Measurements from ENCODE around the gene TOR4A. TPM values are rescaled to one million over a fixed set of nuclear protein-coding genes. Genes with fewer than 3 reads are reported as not detected.
A peak's percentile ranks its signal among the peaks of the same experiment; 100 is the strongest.

The TOR4A gene
- total and polyA plus RNA-seq, 9 of the 15 experiments (the other 6 are each of a cell fraction or from before 2014, with no cell fraction given), result 3.9 to 49.2 (median 8.8) TPM

DNA sequence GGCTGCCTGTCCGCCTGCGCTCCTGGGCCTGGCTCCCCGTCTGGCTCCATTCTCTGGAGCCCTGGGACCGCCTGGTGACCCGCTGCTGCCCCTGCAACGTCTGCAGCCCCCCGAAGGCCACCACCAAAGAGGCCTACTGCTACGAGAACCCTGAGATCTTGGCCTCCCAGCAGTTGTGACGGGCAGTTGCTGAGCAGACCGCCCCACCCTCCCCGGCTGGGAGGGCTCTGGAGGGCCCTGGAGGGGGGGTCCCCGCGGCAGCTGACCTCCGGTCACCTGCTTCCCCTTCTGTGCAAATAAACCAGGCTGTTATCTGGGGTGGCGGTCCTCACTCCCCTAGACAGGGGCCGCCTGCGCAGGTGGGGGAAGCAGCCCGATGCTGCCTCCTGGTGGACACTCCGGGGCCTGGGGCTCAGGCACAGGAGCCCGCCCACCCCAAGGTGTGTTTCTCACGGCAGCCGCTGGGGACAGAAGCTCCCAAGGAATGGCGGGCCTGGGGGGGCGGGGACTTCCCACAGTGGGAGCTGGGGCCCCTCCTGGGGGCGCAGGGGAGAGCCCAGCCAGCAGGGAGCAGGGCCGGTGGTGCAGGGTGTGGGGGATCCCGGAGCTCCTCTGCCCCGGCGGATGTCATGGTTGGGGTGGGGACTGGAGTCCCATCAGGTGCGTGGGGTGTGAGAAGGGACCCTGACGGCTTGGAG, 41.1 kb upstream of the TOR4A start (continued):
- TF ChIP-seq E2F1 (CRISPR knock-in tag; IDR thresholded peaks at IDR 0.05), result peak; percentile 87
- TF ChIP-seq, protein P1, sequence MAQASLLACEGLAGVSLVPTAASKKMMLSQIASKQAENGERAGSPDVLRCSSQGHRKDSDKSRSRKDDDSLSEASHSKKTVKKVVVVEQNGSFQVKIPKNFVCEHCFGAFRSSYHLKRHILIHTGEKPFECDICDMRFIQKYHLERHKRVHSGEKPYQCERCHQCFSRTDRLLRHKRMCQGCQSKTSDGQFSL (CRISPR knock-in tag; IDR thresholded peaks at IDR 0.05), result peak; percentile 96
- TF ChIP-seq, protein P1 (tag; IDR thresholded peaks at IDR 0.05), result peak in 1 of 2 experiments; percentile 89; a peak in 2 of 4 replicates
- TF ChIP-seq ZKSCAN8 (CRISPR knock-in tag; IDR thresholded peaks at IDR 0.05), result no peak
- TF ChIP-seq, protein P2, sequence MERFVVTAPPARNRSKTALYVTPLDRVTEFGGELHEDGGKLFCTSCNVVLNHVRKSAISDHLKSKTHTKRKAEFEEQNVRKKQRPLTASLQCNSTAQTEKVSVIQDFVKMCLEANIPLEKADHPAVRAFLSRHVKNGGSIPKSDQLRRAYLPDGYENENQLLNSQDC (CRISPR knock-in tag; IDR thresholded peaks at IDR 0.05), result no peak
- TF ChIP-seq ZNF224 (CRISPR knock-in tag; IDR thresholded peaks at IDR 0.05), result no peak
- no peak for TF ChIP-seq ARID3B (CRISPR knock-in tag; IDR thresholded peaks at IDR 0.05; ENCODE audit: borderline replicate concordance)
- TF ChIP-seq, protein P3, sequence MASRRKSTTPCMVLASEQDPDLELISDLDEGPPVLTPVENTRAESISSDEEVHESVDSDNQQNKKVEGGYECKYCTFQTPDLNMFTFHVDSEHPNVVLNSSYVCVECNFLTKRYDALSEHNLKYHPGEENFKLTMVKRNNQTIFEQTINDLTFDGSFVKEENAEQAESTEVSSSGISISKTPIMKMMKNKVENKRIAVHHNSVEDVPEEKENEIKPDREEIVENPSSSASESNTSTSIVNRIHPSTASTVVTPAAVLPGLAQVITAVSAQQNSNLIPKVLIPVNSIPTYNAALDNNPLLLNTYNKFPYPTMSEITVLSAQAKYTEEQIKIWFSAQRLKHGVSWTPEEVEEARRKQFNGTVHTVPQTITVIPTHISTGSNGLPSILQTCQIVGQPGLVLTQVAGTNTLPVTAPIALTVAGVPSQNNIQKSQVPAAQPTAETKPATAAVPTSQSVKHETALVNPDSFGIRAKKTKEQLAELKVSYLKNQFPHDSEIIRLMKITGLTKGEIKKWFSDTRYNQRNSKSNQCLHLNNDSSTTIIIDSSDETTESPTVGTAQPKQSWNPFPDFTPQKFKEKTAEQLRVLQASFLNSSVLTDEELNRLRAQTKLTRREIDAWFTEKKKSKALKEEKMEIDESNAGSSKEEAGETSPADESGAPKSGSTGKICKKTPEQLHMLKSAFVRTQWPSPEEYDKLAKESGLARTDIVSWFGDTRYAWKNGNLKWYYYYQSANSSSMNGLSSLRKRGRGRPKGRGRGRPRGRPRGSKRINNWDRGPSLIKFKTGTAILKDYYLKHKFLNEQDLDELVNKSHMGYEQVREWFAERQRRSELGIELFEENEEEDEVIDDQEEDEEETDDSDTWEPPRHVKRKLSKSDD (conservative IDR thresholded peaks at IDR 0.05; ENCODE audit: low read length), result no peak; the same call in 1 of the 2 replicates
- TF ChIP-seq NFYB (IDR thresholded peaks at IDR 0.05; ENCODE audit: extremely low read depth, insufficient read length), result no peak
- TF ChIP-seq SRSF3 (IDR thresholded peaks at IDR 0.05; ENCODE audit: insufficient read depth, low read length), result no peak
- TF ChIP-seq ZNF143 (CRISPR knock-in tag; IDR thresholded peaks at IDR 0.05), result no peak
- no peak for TF ChIP-seq FOXP4 (CRISPR knock-in tag; IDR thresholded peaks at IDR 0.05; ENCODE audit: borderline replicate concordance)
- no peak for TF ChIP-seq STAT5B (CRISPR knock-in tag; IDR thresholded peaks at IDR 0.05)
- TF ChIP-seq MTA3 (IDR thresholded peaks at IDR 0.05; ENCODE audit: borderline replicate concordance), result peak; percentile 77
- no peak for TF ChIP-seq CEBPG (CRISPR knock-in tag; IDR thresholded peaks at IDR 0.05)
- no peak for TF ChIP-seq CEBPG (tag; conservative IDR thresholded peaks at IDR 0.05 in 1 of 2, IDR thresholded peaks at IDR 0.05 in 1 of 2)
